IMR-90 (cell line): ENCODE data around the gene DGKG.

Experiments
- BHLHE40 ChIP-seq: fragments of 150-350 bp; IDR thresholded peaks from 2 replicates; pipeline ENCODE4 v1.6.1; 2016; ENCODE audit warnings: mild to moderate bottlenecking, low read depth, low read length
- CTCF ChIP-seq: conservative IDR thresholded peaks from 2 replicates; pipeline ENCODE4 v1.5.1; 2012; ENCODE audit warnings: mild to moderate bottlenecking, low read depth, low read length, improper control_type of control experiment
- FOS ChIP-seq: fragments of 150-350 bp; IDR thresholded peaks from 2 replicates; pipeline ENCODE4 v1.6.1; 2016; ENCODE audit warnings: low read depth, low read length
- MAFK ChIP-seq: IDR thresholded peaks from 2 replicates; pipeline ENCODE4 v1.6.1; 2012; ENCODE audit warnings: low read depth, low read length, improper control_type of control experiment
- POLR2A ChIP-seq: IDR thresholded peaks from 2 replicates; pipeline ENCODE4 v1.6.1; 2012; ENCODE audit warnings: mild to moderate bottlenecking, low read depth, low read length
- RAD21 ChIP-seq: IDR thresholded peaks from 2 replicates; pipeline ENCODE4 v1.6.1; 2012; ENCODE audit warnings: low read length, improper control_type of control experiment
- RCOR1 ChIP-seq: IDR thresholded peaks from 2 replicates; pipeline ENCODE4 v1.6.1; 2012; ENCODE audit warnings: mild to moderate bottlenecking, low read length, improper control_type of control experiment; ENCODE audit not compliant: insufficient replicate concordance
- RFX5 ChIP-seq: IDR thresholded peaks from 2 replicates; pipeline ENCODE4 v1.8.0; 2012; ENCODE audit warnings: low read depth, mild to moderate bottlenecking, low read length, moderate library complexity
- SMC3 ChIP-seq: fragments of 150-350 bp; IDR thresholded peaks from 2 replicates; pipeline ENCODE4 v1.6.1; 2016; ENCODE audit warnings: low read depth, mild to moderate bottlenecking, antibody characterized with exemption, low read length, moderate library complexity
- TF ChIP-seq, protein P1 (sequence below): fragments of 150-350 bp; IDR thresholded peaks from 2 replicates; pipeline ENCODE4 v1.6.1; 2016; ENCODE audit warnings: low read depth, mild to moderate bottlenecking, low read length, moderate library complexity, borderline replicate concordance
- TF ChIP-seq, protein P2 (sequence below): fragments of 150-350 bp; IDR thresholded peaks from 2 replicates; pipeline ENCODE4 v1.6.1; 2017; ENCODE audit warnings: mild to moderate bottlenecking, antibody characterized with exemption, low read length, low read depth

DNA sequence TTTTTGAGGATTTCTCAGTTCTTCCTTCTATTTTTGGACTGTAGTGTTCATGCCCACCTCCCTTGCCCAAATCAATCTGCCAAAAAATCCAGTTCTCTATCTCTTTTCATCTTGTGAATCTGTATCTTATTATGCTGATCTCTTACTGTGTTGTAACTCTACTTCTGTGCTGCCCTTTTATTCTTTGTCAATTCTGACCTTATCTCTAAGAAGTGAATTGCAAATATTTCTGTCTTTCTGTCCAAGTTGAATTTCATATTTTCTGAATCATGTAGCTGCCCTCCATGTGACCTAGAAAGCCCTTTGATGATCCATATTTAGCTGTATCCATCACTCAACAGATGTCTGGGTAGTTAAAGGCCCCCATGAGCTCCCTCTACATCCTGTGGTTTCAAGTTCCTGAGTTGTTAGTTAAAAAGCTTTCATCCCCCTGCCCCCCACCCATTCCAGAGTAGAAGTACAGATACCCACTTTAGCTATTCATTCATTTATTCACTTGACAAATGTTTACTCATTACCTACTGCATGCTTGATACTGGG lies 219.6 kb downstream of the DGKG start:
- TF ChIP-seq CTCF = no peak
- TF ChIP-seq POLR2A = no peak
- TF ChIP-seq RCOR1 = no peak
- TF ChIP-seq FOS = no peak
- no peak for TF ChIP-seq MAFK
- TF ChIP-seq RAD21 = no peak
- TF ChIP-seq, protein P1, sequence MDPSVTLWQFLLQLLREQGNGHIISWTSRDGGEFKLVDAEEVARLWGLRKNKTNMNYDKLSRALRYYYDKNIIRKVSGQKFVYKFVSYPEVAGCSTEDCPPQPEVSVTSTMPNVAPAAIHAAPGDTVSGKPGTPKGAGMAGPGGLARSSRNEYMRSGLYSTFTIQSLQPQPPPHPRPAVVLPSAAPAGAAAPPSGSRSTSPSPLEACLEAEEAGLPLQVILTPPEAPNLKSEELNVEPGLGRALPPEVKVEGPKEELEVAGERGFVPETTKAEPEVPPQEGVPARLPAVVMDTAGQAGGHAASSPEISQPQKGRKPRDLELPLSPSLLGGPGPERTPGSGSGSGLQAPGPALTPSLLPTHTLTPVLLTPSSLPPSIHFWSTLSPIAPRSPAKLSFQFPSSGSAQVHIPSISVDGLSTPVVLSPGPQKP = no peak
- no peak for TF ChIP-seq SMC3
- TF ChIP-seq BHLHE40 = no peak
- no peak for TF ChIP-seq RFX5
- TF ChIP-seq, protein P2, sequence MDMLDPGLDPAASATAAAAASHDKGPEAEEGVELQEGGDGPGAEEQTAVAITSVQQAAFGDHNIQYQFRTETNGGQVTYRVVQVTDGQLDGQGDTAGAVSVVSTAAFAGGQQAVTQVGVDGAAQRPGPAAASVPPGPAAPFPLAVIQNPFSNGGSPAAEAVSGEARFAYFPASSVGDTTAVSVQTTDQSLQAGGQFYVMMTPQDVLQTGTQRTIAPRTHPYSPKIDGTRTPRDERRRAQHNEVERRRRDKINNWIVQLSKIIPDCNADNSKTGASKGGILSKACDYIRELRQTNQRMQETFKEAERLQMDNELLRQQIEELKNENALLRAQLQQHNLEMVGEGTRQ = no peak
